ENCODE measurements around the gene CAPN13. TPM values are rescaled to one million over a fixed set of nuclear protein-coding genes. Genes with fewer than 3 reads are reported as not detected.

CAPN13 gene
- not detected in 2 replicates for total RNA-seq

GRCh38 chr2:30807249-30807648, at the start of gene CAPN13:
Gene CAPN13, minus strand, starts transcription at chr2:30807446. Its CDS starts 20,121 bp downstream, at chr2:30787325.

